Measurements from ENCODE around the gene MTCH1. TPM values are rescaled to one million over a fixed set of nuclear protein-coding genes. Genes with fewer than 3 reads are reported as not detected.
A peak's percentile ranks its signal among the peaks of the same experiment; 100 is the strongest.

Gene MTCH1
- total and polyA plus RNA-seq, 2 of the 4 experiments (the other 2 are of a cell fraction), result 215 to 263 TPM

GRCh38 chr6:36930483-36930882, 55.5 kb downstream of the MTCH1 start:
- TF ChIP-seq MAFK (IDR thresholded peaks at IDR 0.05; ENCODE audit: low read depth, low read length) (no peak), CTCF (conservative IDR thresholded peaks at IDR 0.05; ENCODE audit: low read depth, low read length) (no peak), CEBPB (IDR thresholded peaks at IDR 0.05; ENCODE audit: low read depth, low read length) (no peak), MAZ (IDR thresholded peaks at IDR 0.05; ENCODE audit: borderline replicate concordance, low read depth, low read length) (no peak), ELK1 (IDR thresholded peaks at IDR 0.05; ENCODE audit: borderline replicate concordance, low read depth, low read length) (no peak), MXI1 (IDR thresholded peaks at IDR 0.05; ENCODE audit: borderline replicate concordance, low read depth, low read length) (no peak), CHD1 (IDR thresholded peaks at IDR 0.05; ENCODE audit: low read depth, low read length) (no peak), RAD21 (IDR thresholded peaks at IDR 0.05; ENCODE audit: low read length) (no peak), FOS (IDR thresholded peaks at IDR 0.05; ENCODE audit: low read depth, low read length) (no peak), NFE2L2 (IDR thresholded peaks at IDR 0.05; ENCODE audit: low read depth, low read length) (no peak), RCOR1 (IDR thresholded peaks at IDR 0.05; ENCODE audit: insufficient replicate concordance, low read length) (no peak), SMC3 (IDR thresholded peaks at IDR 0.05; ENCODE audit: low read depth, low read length) (no peak), RFX5 (IDR thresholded peaks at IDR 0.05; ENCODE audit: low read depth, low read length) (no peak), POLR2A (IDR thresholded peaks at IDR 0.05; ENCODE audit: low read depth, low read length) (no peak)
- TF ChIP-seq, protein P1, sequence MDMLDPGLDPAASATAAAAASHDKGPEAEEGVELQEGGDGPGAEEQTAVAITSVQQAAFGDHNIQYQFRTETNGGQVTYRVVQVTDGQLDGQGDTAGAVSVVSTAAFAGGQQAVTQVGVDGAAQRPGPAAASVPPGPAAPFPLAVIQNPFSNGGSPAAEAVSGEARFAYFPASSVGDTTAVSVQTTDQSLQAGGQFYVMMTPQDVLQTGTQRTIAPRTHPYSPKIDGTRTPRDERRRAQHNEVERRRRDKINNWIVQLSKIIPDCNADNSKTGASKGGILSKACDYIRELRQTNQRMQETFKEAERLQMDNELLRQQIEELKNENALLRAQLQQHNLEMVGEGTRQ (IDR thresholded peaks at IDR 0.05; ENCODE audit: low read depth, low read length), result no peak
- no peak overlapping the region for H3K4me3 ChIP-seq (ENCODE audit: insufficient read depth, low read depth, low read length)
- peak overlapping the region; percentile 30 for H4K91ac ChIP-seq (ENCODE audit: insufficient read depth, low read depth, low read length)
- peak overlapping the region; percentile 82 for H3K4ac ChIP-seq (ENCODE audit: low read depth, low read length)
- 94% methylated on average over 3 of the region's 4 CpGs; no CpG with 5 or more reads in 1 of the 2 experiments for WGBS, 2 experiments (ENCODE audit: extremely low coverage in 2 of 2, insufficient read length in 1 of 2)
- H3K36me3 ChIP-seq (ENCODE audit: control insufficient read depth, insufficient read depth, low read length), result peaks cover 3% of the 10 kb centered on the region
- intact Hi-C loops (cut with micrococcal nuclease) (no loop called here), dilution Hi-C loops (cut with HindIII; ENCODE audit: low sequenced_read_pairs, unreplicated experiment) (no loop called here), in situ Hi-C loops (cut with MboI; ENCODE audit: low sequenced_read_pairs) (no loop called here)
- BruUV-seq (replicated peaks), result no TSS peak
- H3K9me3 ChIP-seq (ENCODE audit: control insufficient read depth, insufficient read depth, low read length), result no peaks in the 10 kb centered on the region
- peak overlapping the region; percentile 53; the same call in 2 of the 3 replicates for H2BK15ac ChIP-seq (ENCODE audit: low read depth, low read length)
- no peak overlapping the region for H3K56ac ChIP-seq (ENCODE audit: extremely low read depth, insufficient read depth, low read length)
- peak overlapping the region; percentile 41 for H3K14ac ChIP-seq (replicated peaks; ENCODE audit: low read depth, low read length)
- peak overlapping the region; percentile 97 for H2AK5ac ChIP-seq (ENCODE audit: low read depth, low read length)
- peak overlapping the region; percentile 9 to 12; a peak in 2 of 4 replicates for H4K8ac ChIP-seq (ENCODE audit: low read depth in 2 of 2, low read length in 2 of 2)
- peaks cover 29% of the 10 kb centered on the region for H3K4me1 ChIP-seq (ENCODE audit: control insufficient read depth, insufficient read depth, low read length)
- H2BK120ac ChIP-seq (ENCODE audit: low read depth, low read length), result peak overlapping the region; percentile 82
- POLR2A ChIA-PET (ENCODE audit: unreplicated experiment), result no interaction called here
- H3K4me2 ChIP-seq (ENCODE audit: low read depth, low read length), result no peak overlapping the region
- peaks cover 0 to 3% of the 10 kb centered on the region in 2 experiments; a peak in 1 of 4 replicates for H3K79me1 ChIP-seq (ENCODE audit: low read depth in 1 of 2, low read length in 2 of 2)
- H3K18ac ChIP-seq (ENCODE audit: low read depth, low read length), result peak overlapping the region; percentile 83
- no peak for ATAC-seq (ENCODE audit: low read depth)
- CTCF ChIA-PET, result no interaction called here
- peak overlapping the region; percentile 69 for H4K5ac ChIP-seq (ENCODE audit: low read depth, low read length)
- no peak overlapping the region for H3K9ac ChIP-seq (ENCODE audit: low read depth, low read length)
- H2BK5ac ChIP-seq (ENCODE audit: low read depth, low read length, poor library complexity, severe bottlenecking), result peak overlapping the region; percentile 16
- H3K23ac ChIP-seq (ENCODE audit: low read depth, low read length), result 0 out of 2 replicates have a peak overlapping the region, but pooled peaks have one; percentile 53
- H3K9me1 ChIP-seq (ENCODE audit: insufficient read depth, low read length), result peaks cover 19% of the 10 kb centered on the region
- no peaks in the 10 kb centered on the region for H4K20me1 ChIP-seq (ENCODE audit: insufficient read depth, low read length)
- no peak for DNase-seq
- no peaks in the 10 kb centered on the region for H3K27me3 ChIP-seq (ENCODE audit: control insufficient read depth, insufficient read depth, low read length)
- H2AFZ ChIP-seq (replicated peaks; ENCODE audit: low read length, poor library complexity), result no peak overlapping the region
- peak overlapping the region; percentile 30 for H2AK9ac ChIP-seq (replicated peaks; ENCODE audit: low read depth, low read length, poor library complexity)
- peak overlapping the region; percentile 57 for H2BK20ac ChIP-seq (ENCODE audit: low read depth, low read length)
- peak overlapping the region; percentile 72; the same call in 1 of the 2 replicates for H3K27ac ChIP-seq (ENCODE audit: insufficient read depth, low read length)

All from IMR-90 (cell line).